GM19240 (cell line): Measurements from ENCODE around the gene KCNAB2.

Experiments
- DNase-seq: peaks from one replicate; pipeline ENCODE4 v3.0.0; 2011; ENCODE audit warnings: low spot score; ENCODE audit not compliant: insufficient read length

Gene KCNAB2

DNA sequence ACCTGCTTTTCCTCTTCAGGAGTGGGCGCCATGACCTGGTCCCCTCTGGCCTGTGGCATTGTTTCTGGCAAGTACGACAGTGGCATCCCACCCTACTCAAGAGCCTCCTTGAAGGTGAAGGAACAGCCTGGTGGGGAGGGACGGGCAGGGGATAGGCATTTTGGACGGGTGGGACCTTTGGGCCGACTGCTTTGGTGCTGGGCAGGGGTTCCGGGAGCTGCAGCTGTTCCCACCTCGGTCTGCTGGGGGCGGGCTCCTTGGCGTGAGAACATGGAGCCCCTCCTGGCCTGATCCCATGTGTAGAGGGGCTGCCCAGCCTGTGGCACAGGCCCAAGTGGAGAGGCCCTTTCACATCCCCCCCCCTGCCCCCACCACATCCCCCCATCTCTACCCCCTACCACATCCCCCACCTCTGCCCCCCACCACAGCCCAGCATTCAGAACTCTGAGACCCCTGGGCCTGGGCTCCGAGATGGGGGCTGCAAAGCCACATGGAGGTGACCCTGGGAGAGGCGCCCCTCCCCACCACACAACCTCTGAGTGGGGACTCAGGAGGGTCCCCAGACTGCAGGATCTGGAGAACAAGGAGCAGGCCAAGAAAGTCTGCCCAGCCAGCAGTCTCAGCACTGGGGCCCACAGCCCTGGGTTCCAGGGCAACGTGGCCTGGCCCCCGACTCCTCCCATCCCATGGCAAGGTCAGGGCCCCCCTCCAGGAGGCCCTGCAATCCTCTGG lies 50.0 kb downstream of the KCNAB2 start:
- DNase-seq: no peak

- DNase-seq: no peak
Measured at GRCh38 chr1:6096243-6097116, 50.8 kb downstream of the KCNAB2 start.

DNA sequence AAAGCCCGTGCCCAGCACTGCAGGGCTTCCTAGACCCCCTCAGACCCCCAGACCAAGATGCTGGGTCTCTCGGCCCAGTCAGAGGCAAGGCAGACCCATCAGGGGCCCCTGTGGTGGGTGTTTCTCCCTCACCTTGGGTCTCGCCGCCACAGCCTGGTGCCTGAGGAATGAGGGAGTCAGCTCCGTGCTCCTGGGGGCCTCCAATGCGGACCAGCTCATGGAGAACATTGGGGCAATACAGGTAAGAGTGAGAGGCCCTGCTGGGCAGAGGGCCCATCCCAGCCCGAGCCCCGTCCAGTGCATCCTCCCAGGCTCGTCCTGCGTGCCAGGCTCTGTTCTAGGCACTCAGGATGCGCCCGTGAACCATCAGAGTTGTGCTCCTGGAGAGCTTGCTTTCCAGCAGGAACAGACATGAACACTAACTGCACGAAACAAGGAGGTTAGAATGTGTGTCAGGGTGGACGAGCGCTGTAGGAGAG lies 51.5 kb downstream of the KCNAB2 start:
- DNase-seq: no peak

- no peak for DNase-seq
Measured at GRCh38 chr1:6097824-6098223, 52.1 kb downstream of the KCNAB2 start.

DNA sequence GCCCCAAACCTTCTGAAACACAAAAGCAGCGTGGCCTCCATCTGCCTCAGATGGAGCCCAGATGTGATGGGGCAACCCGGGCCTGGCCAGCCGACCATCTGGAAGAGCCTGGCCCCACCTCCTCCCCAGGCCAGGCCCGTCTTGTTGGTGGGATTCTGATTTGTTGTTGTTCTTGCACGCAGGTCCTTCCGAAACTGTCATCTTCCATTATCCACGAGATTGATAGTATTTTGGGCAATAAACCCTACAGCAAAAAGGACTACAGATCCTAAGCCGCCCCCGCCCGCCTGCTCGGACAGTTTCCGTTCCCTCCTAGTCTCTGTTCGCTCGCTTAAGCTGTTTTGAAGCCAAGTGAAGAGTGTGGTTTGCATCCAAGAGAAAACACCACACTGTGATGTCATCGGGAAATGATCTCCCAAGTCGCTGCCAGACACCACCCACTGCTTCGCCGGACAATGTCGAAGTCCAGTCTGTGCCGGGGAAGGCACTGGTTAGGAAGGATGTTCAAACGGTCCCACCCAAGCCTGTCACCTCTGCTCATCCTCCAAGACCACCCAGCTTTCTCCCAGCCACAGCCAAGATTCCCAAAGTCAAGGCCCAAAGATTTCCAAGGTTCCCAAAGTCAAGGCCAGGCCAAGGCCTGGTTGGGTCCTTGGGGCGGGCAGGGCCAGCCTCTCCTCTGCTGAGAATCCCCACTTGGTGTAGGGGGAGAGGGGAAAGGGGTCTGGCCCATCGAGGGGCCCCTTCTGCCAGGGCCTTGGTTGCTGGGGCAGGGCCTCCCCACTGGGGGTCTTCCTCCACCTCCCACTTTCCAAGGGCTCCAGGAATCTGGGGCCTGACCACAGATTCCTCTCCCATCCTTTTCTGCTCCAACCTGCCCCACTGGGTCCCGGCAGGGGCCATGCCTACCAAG lies 52.9 kb downstream of the KCNAB2 start:
- DNase-seq: no peak

GRCh38 chr1:6099297-6099696 lies 53.6 kb downstream of the KCNAB2 start:
- DNase-seq: no peak

- DNase-seq: no peak
Measured at GRCh38 chr1:6099787-6100765, 54.4 kb downstream of the KCNAB2 start.

DNA sequence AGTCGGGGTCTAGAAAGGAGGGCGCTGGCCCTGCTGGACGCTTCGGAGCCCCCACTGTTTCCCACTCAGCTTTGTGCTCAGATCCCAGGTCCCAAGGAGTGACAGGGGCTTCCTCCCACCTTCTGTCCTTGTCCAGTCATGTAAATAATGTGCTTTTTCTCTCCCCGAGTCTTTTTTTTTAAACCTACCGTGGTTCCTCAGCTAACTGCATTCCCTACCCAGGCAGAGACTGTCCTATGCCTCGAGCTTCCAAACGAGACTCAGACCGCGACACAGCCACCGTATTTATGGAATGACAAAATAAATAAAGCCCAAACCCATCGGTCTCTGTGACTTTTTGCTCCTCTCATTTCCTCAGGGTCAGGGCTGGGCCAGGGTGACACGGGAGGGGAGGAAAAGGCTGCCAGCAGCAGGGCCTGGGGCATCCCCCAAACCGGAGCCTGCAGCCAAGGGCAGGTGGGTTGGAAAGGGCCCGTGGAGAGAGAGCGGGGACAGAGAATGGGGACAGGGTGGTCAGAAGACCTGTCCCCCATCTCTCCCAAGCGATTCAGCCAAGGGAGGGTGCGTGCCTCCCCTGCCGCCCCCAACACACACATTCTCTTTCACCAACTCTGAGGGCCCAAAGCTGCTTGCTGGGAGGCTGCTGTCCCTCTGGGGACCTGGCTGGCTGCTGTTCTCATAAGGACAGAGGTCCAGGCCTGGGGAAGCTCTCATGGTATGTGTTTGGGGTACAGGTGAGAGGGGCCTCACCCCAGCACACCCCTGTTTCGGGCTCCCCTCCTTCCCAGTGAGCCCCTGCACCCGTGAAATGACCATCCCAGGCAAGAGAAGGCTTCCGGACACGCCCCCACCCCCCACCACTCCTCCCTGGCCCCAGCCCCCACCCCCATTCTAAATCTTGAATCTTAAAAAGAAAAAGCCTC lies 55.4 kb downstream of the KCNAB2 start:
- no peak for DNase-seq

GRCh38 chr1:6101826-6102531 lies 56.3 kb downstream of the KCNAB2 start:
- DNase-seq: no peak

DNA sequence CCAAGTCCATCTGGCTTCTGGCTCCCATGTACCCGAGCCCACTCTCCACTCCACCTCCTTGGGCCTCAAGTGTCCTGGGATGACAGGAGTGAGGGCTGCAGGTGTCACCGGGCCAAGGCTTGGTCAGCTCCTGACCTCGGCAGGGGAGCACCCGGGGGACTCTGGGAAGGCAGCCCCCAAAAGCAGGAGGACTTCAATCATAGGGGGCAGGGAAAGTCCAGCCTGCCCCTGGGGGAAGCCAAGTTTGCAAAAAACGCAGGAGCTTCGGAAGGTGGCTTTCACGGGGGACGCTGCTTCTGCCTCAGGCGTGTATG lies 56.8 kb downstream of the KCNAB2 start:
- DNase-seq: no peak

- DNase-seq: no peak
Measured at GRCh38 chr1:6103111-6103853, 57.6 kb downstream of the KCNAB2 start.

DNA sequence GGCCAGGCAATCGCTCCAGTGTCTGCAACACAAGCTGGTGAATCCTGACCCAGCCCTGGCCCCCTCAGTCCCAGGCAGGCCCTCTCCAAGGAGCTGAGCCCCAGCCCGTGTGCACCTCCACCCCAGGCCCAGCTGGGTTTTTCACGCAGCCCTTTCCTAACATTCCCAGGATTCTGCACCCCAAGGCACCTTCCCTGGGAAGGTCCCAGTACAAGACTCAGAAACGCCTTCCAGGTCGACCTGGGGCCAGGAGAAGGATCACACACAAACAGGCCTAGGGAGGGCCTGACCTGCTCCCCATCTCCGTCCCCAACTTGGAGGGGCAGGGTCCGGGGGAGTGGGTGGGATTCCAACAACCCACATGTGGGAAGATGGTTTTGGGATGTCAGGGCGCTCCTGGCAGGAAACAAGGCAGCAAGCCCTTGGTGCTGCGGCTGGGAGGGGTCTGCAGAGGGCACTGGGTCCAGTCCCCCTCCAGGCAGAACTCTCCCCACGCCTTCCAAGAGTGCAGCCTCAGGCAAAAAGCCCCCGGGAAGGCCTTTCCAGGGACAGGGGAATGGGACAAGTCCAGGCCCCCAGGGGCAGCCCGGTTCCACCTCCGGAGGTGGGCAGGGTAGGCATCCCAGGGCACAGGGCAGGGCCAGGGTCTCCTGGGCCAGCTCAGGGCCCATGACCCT lies 58.3 kb downstream of the KCNAB2 start:
- no peak for DNase-seq

DNA sequence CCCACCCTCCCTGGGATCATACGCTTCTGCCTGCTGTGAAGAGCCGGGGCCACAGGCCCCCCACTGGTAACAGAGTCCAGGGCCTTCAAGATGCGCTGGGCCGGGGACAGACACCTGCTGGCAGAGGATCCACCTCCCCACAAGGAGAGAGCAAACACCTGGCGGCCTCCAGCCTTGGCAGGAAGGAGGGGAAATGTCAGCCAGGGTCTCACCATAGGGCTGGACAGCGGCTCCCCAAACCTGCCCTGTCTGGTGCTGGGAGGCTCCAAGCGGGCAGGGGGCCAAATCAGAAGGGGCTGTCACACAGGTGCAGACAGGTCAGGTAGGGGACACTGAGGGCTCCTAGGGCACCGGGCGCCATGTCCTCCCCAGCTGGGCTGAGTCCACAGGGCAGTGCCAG lies 58.9 kb downstream of the KCNAB2 start:
- no peak for DNase-seq

DNA sequence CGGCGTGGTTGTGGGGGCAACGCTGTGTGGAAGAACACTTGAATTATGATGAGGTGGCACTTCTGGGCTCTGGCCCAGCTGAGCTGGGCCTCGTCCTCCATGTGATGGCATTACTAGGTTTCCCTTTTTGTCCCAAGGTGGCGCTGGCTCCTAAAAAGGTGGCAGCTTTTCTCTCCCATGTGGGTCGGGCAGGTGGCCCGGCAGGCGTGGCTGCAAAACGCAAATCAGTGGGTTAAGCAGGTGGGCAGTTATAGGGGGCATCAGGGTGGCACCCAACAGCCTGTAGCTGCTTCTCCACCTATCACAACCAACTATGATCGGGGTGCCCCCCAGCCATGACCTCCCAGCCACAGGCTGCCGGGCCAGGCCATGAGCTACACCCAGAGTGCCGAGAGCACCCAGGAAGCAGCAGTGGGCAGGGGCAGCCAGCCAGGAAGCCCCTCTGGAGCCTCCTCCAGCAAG lies 59.6 kb downstream of the KCNAB2 start:
- DNase-seq: no peak

GRCh38 chr1:6105763-6106162 lies 60.1 kb downstream of the KCNAB2 start:
- DNase-seq: no peak

GRCh38 chr1:6106321-6106731 lies 60.6 kb downstream of the KCNAB2 start:
- DNase-seq: no peak

DNA sequence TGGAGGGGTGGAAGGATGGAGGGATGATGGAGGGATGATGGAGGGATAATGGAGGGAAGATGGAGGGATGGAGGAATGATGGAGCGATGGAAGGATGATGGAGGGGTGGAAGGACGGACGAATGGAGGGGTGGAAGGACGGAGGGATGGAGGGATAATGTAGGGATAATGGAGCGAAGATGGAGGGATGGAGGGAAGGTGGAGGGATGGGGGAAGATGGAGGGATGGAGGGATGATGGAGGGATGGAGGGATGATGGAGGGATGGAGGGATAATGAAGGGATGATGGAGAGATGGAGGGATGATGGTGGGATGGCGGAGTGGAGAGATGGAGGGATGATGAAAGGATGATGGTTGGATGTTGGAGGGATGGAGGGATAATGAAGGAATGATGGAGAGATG lies 61.3 kb downstream of the KCNAB2 start:
- no peak for DNase-seq
